GM18517 (cell line): ENCODE results near the gene MYO9B.
A peak's percentile ranks its signal among the peaks of the same experiment; 100 is the strongest.

Experiments used
- ATAC-seq: cut with Tn5 transposase; IDR thresholded peaks from one replicate; pipeline ENCODE4 v1.9.1; 2021; ENCODE audit warnings: mild to moderate bottlenecking, moderate library complexity; ENCODE audit not compliant: unreplicated experiment

The MYO9B gene

GRCh38 chr19:17061205-17061604, 14.4 kb upstream of the MYO9B start:
- ATAC-seq, result no peak

DNA sequence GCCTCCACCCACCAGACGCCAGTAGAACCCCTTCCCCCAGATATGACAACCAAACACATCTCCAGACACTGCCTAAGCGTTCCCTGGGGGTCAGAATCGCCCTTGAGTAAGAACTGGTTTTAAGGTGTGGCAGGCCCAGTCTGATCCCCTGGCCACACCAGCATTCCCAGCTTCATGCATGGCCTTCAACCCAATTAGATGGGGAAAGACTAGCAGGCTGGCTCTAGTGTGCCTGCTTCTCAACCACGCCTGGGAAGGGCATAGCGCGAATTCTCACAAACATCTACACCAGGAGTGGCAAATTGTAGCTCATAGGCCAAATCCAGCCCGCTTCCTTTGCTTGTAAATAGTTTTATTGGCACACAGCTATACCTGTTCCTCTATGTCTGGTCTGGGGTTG, 13.9 kb upstream of the MYO9B start:
- no peak for ATAC-seq

- no peak for ATAC-seq
Observed at GRCh38 chr19:17063428-17063827, 12.1 kb upstream of the MYO9B start.

- no peak for ATAC-seq
Observed at GRCh38 chr19:17069193-17069592, 6.4 kb upstream of the MYO9B start.

DNA sequence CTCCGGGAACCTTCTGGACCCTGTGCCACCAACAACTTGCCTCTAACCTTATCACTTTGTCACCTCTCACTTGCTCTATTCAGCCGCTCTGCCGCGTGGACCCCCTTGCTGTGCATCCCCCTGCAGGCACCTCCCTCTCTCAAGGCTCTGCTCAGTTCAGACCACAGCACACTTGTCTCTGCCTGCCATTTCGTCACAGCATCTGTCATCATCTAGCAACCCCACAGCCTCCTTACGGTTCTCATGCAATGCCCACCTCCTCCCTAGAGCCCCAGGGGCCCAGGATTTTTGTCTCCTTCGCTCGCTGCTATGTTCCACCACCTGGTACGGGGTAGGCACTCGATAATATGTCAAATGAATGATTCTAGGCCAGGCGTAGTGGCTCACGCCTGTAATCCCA, 5.2 kb upstream of the MYO9B start:
- no peak for ATAC-seq

GRCh38 chr19:17070912-17071311, 4.7 kb upstream of the MYO9B start:
- ATAC-seq, result no peak

- peak; percentile 8 for ATAC-seq
Observed at GRCh38 chr19:17073869-17074633, 1.5 kb upstream of the MYO9B start.

DNA sequence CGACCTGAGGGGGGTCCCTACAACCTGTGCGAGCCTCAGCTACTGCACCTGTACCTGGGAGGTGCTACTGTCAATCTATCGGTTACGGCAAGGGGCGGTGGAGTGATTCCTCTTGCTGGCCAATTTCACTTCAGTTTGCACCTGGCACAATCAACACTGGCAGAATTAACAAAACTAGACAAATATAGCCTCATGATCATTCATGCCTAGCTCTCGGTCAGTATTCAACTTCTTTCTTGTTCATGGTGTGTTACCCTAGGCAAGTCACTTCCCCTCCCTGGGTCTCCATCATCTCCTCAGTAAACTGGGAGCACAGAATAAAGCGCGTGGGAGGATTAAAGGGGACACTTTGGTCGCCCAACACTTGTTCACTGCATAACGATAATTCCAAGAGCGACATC, 943 bp upstream of the MYO9B start:
- peak; percentile 14 for ATAC-seq

GRCh38 chr19:17075864-17076542, 426 bp downstream of the MYO9B start:
- no peak for ATAC-seq

DNA sequence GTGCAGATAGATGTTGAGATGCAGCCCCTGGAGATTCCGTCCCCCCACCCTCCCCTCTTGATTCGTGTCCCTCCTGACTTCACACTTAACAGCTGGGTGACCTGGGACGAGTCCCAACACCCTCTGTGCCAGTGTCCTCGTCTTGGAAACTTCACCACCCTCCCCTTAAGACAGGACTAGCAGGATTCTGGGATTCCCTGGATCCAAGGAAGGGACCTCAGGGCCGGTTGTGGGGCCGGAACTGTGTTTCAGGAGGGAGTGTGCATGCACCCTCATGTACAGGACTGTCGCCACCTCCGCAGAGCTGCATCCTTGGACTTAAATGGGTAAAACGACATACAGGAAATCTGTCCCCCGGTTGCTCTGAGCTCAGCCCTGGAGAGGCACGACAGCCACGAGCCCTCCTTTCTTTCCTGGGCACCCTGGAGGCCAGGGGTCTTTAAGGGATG, 990 bp downstream of the MYO9B start:
- no peak for ATAC-seq

DNA sequence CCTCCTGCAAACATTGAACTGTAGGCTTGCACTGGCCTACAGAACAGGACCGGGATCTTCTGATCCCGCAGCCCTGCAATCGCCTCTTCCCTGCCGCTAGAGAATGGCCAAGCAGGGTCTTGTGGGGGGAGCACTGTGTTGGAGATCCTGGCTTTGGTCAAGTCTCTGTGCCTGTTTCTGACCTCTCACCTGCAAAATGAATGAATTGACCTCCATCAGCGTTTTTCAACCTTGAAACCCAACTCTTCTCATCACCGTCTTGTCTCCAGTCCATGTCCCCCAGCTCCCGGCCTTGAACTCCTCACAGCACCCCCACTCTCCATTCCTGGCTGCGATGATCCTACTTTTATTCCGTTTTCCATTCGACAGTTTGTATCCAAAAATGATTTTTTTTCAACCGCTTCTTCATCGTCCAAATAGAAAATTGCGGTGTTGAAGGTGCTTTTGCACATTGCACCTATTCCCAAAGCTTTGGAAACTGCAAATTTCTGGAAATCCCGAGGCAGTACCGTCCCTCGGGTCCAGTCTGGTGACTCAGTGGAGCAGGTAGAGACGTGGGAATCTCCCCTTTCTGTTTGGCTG, 2.0 kb downstream of the MYO9B start:
- no peak for ATAC-seq

GRCh38 chr19:17078036-17078919, 2.7 kb downstream of the MYO9B start:
- no peak for ATAC-seq

GRCh38 chr19:17078920-17079709, 3.5 kb downstream of the MYO9B start:
- no peak for ATAC-seq

DNA sequence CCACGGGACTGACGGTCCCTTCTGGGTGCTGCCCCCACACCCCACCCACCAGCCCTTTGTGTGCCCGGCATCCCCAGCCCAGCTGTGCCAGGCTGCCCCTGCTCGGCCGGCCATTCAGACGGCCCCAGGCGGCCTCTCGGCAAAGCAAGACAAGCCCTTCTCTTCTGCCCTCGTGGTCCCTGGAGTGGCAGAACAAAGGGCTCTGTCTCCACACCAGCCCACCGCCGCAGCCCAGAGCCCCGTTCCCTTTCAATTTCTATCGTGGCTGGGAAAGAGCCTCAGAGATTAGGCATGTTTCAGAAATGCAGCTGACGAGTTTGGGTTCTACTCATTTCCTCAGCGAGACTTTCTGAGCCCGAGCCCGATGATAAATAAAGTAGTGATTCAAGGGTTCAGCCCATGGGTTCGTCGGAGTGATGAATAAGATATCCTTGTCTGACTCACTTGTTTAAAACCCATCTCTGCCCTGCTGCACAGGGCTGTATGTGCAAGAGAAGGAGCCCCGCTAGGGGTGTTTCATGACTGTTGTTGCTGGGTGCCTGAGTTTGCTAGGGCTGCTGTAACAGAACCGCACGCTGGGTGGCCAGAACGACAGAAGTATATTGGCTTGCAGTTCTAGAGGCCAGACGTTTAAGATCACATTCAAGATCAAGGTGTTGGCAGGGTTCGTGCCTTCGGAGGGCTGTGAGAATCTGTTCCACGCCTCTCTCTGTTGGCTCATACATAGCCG, 4.3 kb downstream of the MYO9B start:
- ATAC-seq, result peak; percentile 38

- no peak for ATAC-seq
Observed at GRCh38 chr19:17080440-17080801, 4.8 kb downstream of the MYO9B start.

DNA sequence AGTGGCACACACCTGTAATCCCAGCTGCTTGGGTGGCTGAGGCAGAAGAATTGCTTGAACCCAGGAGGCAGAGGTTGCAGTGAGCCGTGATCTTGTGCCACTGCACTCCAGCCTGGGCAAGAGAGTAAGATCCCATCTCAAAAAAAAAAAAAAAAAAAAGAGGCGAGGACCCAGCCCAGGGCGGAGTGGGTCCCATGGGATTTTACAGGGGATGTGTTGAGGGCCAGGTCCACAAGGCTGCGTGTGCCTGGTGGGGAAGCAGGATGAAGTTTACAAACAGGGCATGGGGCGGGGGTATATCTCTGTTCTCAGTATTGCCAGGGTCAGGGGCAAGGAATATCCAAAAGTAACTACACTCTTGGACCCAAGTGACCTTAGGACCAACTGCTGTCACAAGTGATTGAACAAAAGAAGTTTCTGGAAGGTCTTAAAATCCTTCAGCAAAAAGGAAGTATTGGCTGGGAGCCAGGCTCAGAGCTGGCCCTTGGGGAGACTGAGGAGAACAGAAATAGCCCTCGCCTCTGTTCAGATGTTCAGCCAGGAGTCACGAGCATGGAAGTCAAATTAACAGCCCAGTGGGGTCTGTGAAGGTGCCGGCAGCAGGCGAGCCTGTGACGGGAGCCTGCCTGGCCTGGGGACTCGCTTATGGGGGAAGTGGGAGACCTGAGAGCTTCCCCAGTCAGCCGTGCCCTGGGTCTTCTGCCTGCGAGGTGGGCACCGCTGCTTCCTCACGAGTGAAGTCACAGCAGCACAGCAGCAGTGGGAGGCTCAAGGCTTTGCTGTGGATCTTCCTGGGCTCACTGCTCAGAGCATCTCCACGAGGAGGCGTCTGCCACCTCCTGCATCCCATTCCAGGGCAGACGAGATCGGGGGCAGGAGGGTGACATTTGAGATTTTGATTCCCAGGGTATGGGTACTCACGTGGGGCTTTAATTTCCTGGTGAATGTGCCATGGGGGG, 6.4 kb downstream of the MYO9B start:
- no peak for ATAC-seq

GRCh38 chr19:17086120-17086519, 10.5 kb downstream of the MYO9B start:
- no peak for ATAC-seq

GRCh38 chr19:17086834-17087233, 11.3 kb downstream of the MYO9B start:
- ATAC-seq, result no peak

DNA sequence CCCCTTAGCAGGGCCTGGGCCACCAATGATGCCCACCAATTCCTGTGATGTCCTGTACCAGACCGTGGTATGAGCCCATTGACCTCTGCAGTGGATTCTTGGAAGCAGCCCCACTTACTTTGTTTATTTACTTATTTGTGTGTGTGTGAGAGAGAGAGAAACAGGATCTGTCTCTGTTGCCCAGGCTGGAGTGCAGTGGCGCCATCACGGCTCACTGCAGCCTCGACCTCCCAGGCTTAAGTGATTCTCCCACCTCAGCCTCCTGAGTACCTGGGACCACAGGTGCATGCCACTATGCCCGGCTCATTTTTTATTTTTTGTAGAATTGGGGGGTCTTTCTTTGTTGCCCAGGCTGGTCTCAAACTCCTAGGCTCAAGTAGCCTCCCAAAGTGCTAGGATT, 13.0 kb downstream of the MYO9B start:
- no peak for ATAC-seq
